KG1 (cell line): ENCODE results near the gene ERBB2.

Source experiments
- DNase-seq: peaks from one replicate; lab custom pipeline; 2025; lab: John Stamatoyannopoulos, UW

Gene ERBB2

GRCh38 chr17:39665642-39666224 is 34.1 kb upstream of the ERBB2 start:
- no peak for DNase-seq

DNA sequence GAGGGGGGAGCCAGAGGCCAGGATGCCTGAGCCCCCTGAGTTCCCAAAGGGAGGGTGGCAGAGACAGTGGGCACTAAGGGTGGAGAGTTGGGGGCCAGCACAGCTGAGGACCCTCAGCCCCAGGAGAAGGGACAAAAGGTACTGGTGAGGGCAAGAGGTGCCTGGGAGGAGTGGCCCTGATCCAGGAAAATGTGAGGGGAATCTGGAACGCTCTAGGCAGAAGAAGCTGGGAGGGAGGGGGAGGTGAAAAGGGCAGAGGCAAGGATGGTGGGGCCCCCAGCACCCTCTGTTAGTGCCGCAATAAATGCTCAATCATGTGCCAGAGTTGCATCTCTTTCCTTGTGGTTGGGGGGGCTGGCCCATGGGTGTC is 33.6 kb upstream of the ERBB2 start:
- DNase-seq: no peak

DNA sequence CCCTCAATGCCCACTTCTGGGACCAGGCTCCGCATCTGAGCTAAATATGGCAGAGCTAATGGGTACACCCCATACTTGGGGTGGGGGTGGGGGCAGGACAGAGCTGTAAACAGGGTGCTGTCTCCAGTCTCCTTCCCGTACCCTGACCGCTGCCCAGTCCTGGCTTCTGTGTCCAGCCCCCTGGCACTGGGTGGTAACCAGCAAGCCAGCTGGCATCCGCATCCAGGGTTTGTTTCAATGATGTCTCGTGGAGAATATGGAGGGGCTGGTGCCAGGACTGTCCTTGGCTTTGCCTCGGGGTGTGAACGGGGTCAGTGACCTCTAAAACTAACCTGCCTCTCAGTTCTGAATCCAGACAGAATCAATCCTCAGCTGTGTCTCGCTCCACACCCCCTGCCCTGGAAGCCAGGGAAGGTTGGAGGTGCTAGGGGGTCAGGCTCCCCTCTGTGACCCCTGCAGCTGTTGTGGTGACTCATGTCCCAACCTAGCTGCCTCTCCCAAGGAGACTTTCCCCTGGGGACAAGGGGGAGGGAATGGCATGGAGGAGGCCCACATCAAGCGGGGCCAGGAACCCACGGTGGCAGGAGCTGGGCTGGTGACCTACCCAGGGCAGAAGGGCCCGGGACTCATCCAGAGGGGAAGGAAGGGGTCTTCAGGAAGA is 33.1 kb upstream of the ERBB2 start:
- no peak for DNase-seq

DNA sequence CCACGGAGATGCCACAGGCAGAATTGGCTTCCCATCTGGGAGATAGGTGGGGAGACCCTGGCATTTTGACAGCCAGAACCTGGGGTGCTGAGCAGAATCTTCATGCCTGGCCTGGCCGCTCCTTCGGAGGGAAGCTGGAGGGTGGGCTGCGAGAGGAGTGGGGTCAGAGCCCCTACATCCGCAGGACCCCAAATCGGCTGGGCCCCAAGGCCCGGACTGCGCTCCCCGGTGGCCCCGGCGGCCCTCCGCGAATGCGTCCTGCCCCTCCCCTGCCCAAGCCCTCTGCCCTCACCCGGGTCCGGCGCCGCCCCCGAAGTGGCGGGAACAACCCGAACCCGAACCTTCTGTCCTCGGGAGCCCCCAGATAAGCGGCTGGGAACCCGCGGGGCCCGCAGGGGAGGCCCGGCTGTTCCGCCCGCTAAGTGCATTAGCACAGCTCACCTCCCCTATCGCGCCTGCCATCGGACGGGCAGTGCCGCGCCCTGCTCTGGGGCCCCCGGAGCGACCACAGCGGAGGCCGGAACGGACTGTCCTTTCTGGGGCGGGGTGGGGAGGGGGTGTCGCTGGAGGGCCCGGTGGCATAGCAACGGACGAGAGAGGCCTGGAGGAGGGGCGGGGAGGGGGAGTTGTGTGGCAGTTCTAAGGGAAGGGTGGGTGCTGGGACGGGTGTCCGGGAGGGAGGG is 32.5 kb upstream of the ERBB2 start:
- DNase-seq: no peak

GRCh38 chr17:39667945-39668924 is 31.6 kb upstream of the ERBB2 start, which contains the start of gene PNMT:
Gene PNMT (plus strand): TSS chr17:39668453. CDS start chr17:39668476, 23 bp downstream.
- peak; percentile 24 for DNase-seq

DNA sequence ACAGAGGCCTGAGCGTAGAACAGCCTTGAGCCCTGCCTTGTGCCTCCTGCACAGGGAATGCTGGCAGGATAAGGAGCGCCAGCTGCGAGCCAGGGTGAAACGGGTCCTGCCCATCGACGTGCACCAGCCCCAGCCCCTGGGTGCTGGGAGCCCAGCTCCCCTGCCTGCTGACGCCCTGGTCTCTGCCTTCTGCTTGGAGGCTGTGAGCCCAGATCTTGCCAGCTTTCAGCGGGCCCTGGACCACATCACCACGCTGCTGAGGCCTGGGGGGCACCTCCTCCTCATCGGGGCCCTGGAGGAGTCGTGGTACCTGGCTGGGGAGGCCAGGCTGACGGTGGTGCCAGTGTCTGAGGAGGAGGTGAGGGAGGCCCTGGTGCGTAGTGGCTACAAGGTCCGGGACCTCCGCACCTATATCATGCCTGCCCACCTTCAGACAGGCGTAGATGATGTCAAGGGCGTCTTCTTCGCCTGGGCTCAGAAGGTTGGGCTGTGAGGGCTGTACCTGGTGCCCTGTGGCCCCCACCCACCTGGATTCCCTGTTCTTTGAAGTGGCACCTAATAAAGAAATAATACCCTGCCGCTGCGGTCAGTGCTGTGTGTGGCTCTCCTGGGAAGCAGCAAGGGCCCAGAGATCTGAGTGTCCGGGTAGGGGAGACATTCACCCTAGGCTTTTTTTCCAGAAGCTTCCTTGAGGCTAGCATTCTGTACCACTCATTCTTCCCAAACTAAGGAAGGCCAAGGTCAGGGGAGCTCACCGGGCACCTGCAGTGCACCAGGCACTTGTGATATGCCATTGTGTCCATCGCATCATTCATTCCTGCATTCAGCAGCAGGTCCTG is 29.7 kb upstream of the ERBB2 start:
- DNase-seq: no peak

DNA sequence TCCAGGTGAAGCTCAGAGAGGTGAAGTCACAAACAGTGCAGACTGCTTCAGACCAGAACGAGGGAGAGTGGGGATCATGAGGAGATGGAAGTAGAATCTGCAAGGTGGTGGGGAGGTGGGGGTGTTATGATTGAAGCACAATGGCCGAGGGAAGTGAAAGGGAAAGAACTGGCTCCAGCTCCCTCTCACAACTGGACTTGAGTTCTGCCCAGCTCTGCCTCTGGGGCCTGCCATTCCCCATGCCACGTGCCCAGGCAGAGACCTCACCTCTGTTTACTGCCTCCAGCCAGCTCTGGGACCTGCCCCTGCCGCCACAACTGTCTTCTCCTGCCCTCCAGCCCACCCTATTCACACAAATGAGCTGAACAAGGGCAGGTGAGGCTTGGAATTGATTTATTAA is 29.1 kb upstream of the ERBB2 start:
- no peak for DNase-seq

DNA sequence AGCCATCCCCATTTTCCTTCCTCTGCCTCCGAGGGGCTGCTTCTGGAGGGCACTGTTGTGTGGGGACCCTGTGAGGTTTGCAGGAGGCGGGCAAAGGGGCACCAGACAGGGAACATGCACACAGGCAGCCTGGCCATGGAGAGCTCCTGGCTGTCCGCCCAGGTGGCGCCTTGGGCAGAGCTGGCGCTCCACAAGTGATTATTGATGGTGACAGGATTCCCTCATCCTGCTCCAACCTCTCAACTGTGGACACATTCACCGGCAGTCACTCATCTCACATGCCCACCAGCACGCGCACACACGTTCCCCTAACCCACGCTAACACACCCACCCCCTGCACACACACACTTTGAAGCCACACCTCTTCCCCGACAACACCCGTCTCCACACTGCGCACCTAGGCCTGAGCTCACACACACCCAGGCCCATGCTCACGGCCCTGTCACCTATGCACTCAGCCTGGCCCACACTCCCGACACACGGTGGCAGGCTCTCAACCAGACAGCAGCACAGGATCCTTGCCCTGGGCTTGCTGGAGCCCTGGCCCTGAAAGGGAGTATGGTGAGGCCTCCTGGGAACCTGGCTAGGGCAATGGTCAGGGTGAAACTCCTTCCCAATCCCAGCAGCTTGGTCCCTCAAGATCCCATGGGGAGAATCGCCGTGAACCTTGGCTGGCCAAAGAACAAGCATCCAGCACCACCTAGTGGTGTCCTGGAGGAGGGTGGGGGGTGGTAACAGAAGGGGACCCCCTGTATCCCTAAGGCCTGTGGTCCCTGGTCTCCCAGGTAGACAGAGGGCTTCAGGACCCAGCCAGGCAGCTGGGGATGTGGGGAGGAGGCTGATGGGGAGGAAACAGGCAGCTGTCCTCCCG is 28.0 kb upstream of the ERBB2 start:
- no peak for DNase-seq

DNA sequence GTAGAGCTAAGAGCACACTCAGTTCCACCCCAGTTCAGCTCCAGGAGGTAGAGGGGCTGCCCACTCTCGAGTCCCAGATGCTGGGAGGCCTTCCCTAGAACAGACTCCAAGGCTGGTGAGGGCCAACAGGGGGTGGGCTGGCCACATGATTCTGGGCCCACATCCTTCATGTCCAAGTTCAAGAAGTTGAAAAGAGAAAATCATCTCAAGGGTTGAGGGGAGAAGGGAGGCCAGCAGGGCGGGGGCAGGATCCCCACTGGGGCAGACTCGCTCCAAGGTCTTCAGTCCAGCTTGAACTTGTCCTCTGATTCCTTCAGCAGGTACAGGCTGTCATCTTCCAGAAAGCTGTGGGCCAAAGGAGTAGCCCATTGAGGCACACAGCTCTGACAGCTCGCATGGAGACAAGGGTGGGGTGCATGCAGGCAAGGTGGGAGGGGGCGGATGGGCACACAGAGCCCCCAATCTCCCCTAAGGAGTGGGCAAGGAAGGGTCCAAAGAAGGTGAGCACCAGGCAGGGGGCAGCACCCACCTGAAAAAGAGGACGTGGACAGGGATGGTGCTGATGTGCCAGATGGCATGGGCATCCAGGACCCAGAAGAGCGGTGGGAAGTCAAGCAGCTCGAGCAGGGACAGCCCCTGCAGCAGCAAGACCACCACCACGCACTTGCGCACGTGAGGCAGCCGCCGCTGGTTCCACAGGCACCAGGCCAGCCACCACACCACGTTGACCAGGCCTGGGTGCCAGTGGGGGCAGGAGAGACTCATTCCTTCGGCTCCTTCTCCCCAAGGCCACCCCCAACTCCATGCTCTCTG is 27.1 kb upstream of the ERBB2 start:
- no peak for DNase-seq

- no peak for DNase-seq
Measured at GRCh38 chr17:39673335-39674081, 26.4 kb upstream of the ERBB2 start.

DNA sequence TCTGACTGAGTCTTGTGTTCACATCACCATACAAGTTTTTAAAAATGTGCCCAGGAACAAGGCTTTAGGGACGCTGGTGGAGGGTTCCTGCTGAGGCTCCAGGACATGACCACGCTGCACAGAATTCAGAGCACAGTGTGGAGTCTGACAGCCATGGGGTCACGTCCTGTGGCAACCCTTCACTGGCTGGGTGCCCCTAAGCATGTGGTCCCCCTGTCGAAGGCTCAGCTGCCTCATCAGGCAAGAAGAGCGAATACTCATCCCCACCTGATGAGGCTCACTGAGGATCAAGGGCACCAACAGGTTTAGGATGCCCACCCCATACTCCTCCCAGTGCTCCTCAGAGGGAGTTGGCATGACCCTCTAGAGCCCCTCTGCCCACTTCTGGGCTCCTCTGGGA is 25.7 kb upstream of the ERBB2 start:
- no peak for DNase-seq

DNA sequence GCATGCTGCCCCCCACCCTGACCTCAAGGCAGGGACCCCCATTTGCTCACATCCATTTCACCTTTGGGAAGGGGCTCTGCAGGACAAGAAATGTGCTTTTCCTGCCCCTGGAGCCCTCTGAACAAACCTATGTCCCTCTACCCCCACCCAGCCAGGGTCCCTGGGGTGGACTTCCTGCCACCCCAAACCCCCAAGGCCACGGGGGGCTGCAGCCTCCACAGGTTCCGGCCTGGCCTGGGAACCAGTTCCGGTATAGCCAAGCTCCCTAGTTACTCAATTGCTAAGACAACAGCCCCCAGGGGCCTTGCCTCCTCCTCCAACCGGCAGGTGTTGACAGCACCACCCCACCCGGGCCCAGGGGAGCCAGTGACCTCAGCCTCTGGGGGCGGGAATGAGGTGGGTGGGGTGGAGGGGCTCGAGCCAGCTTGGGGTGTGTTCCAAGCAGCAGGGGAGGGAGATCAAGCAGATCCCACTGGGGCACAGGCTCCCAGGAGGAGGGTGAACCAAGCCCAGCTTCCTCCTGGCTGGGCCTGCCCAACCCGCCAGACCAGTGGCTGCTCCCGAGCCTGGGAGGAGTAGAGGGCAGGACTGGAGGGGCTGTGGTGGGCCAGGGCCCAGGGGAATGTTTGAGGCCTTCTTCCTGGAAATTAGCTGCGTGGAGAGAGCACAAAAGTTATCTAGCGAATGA is 25.0 kb upstream of the ERBB2 start:
- DNase-seq: no peak

- DNase-seq: no peak
Measured at GRCh38 chr17:39675390-39676082, 24.3 kb upstream of the ERBB2 start.

DNA sequence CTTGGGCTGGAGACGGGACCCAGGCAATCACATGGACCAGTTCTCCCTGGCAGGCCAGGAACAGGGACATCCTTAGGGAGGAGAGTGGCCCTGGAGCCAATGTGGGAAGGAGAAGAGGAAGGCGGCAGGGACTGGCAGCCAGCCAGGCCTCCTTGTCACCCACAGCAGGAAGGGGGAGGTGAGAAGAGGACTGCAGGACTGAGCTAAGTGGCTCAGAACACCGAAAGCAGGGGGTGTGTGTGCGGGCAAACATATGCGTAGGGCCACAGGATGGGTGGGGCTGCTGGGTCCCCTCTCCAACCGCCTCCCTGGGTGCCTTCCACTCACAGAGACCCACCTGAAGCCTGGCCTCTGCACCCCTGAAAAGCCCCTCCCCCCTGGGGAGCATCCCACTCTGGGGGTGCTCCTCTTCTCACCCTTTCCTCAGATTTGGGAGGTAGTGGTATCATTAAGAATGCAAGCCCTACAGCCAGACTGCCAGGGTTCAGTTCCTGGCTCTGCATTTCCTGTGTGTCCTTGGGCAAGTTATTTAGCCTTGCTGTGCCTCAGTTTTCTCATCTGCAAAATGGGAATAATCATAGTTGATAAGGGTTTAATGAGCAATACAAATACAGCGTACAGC is 23.6 kb upstream of the ERBB2 start:
- no peak for DNase-seq

GRCh38 chr17:39677072-39677471 is 22.8 kb upstream of the ERBB2 start:
- no peak for DNase-seq

GRCh38 chr17:39677542-39678339 is 22.1 kb upstream of the ERBB2 start:
- DNase-seq: no peak
